RWPE1 (cell line): Measurements from ENCODE around the gene LSR.

Experiments
- CTCF ChIA-PET: fragments of 350-600 bp; sonication (Branson Sonifier 250); formaldehyde crosslinking; extraction: SDS; loops from one replicate; lab custom pipeline; 2021; lab: Yijun Ruan, JAX
- POLR2A ChIA-PET: fragments of 400-600 bp; formaldehyde crosslinking; extraction: SDS; loops from one replicate; lab custom pipeline; 2020; ENCODE audit warnings: antibody characterized with exemption; ENCODE audit not compliant: low non-redundant PET; lab: Yijun Ruan, JAX
- DNase-seq: peaks from one replicate; pipeline ENCODE4 v3.0.0; 2012; ENCODE audit warnings: low spot score
- H3K27ac ChIP-seq: fragments of 450-650 bp; 2 replicates; pipeline ENCODE4 v1.5.1; 2017
- CTCF ChIP-seq: fragments of 450-650 bp; conservative IDR thresholded peaks from 2 replicates; pipeline ENCODE4 v1.5.1; 2017; ENCODE audit warnings: low read depth, mild to moderate bottlenecking

The LSR gene

GRCh38 chr19:35298561-35298972 is 49.8 kb downstream of the LSR start:
- POLR2A ChIA-PET: no interaction called here
- DNase-seq: no peak
- no peak overlapping the region for H3K27ac ChIP-seq
- CTCF ChIA-PET: no interaction called here
- TF ChIP-seq CTCF: no peak

GRCh38 chr19:35299523-35300338 is 50.9 kb downstream of the LSR start:
- ChIA-PET CTCF (no interaction called here), POLR2A (no interaction called here)
- DNase-seq: peak; percentile 69
- H3K27ac ChIP-seq: no peak overlapping the region
- no peak for TF ChIP-seq CTCF

GRCh38 chr19:35300339-35300649 is 51.5 kb downstream of the LSR start:
- POLR2A ChIA-PET: no interaction called here
- no peak for TF ChIP-seq CTCF
- no peak for DNase-seq
- H3K27ac ChIP-seq: no peak overlapping the region
- CTCF ChIA-PET: no interaction called here

- POLR2A ChIA-PET: no interaction called here
- no peak for DNase-seq
Observed at GRCh38 chr19:35301961-35302360, 53.2 kb downstream of the LSR start.

GRCh38 chr19:35302446-35302845 is 53.6 kb downstream of the LSR start:
- no peak for DNase-seq
- TF ChIP-seq CTCF: no peak
- H3K27ac ChIP-seq: no peak overlapping the region
- POLR2A ChIA-PET: no interaction called here
- CTCF ChIA-PET: no interaction called here

More at GRCh38 chr19:35301961-35302360, 53.2 kb downstream of the LSR start:
- TF ChIP-seq CTCF: no peak
- H3K27ac ChIP-seq: no peak overlapping the region
- CTCF ChIA-PET: no interaction called here

GRCh38 chr19:35303357-35303915 is 54.6 kb downstream of the LSR start:
- DNase-seq: no peak
- ChIA-PET POLR2A (no interaction called here), CTCF (no interaction called here)
- no peak overlapping the region for H3K27ac ChIP-seq
- TF ChIP-seq CTCF: no peak
